NCI-H2196 (cell line): Measurements from ENCODE around the gene SIRT5.

Source experiments
- DNase-seq: peaks from one replicate; lab custom pipeline; 2025; ENCODE audit not compliant: unreplicated experiment; lab: John Stamatoyannopoulos, UW

Gene SIRT5

GRCh38 chr6:13586603-13587542 lies 12.5 kb downstream of the SIRT5 start:
- no peak for DNase-seq

GRCh38 chr6:13589801-13590200 lies 15.4 kb downstream of the SIRT5 start:
- DNase-seq: no peak

GRCh38 chr6:13590574-13591153 lies 16.3 kb downstream of the SIRT5 start:
- DNase-seq: no peak

- DNase-seq: no peak
Observed at GRCh38 chr6:13591205-13591921, 17.0 kb downstream of the SIRT5 start.

- no peak for DNase-seq
Observed at GRCh38 chr6:13593103-13593502, 18.7 kb downstream of the SIRT5 start.

GRCh38 chr6:13593720-13594119 lies 19.3 kb downstream of the SIRT5 start:
- DNase-seq: no peak

GRCh38 chr6:13597073-13597472 lies 22.7 kb downstream of the SIRT5 start:
- DNase-seq: no peak

GRCh38 chr6:13600036-13600435 lies 25.6 kb downstream of the SIRT5 start:
- no peak for DNase-seq

GRCh38 chr6:13604135-13604534 lies 29.7 kb downstream of the SIRT5 start:
- no peak for DNase-seq

- DNase-seq: no peak
Observed at GRCh38 chr6:13604546-13605416, 30.4 kb downstream of the SIRT5 start.

- no peak for DNase-seq
Observed at GRCh38 chr6:13605634-13606033, 31.2 kb downstream of the SIRT5 start.

- no peak for DNase-seq
Observed at GRCh38 chr6:13611715-13612114, 37.3 kb downstream of the SIRT5 start.

GRCh38 chr6:13613029-13613594 lies 38.7 kb downstream of the SIRT5 start:
- DNase-seq: no peak

GRCh38 chr6:13614126-13614925 lies 39.9 kb downstream of the SIRT5 start:
- DNase-seq: no peak

GRCh38 chr6:13614926-13615791 lies 40.8 kb downstream of the SIRT5 start, which contains the start of gene NOL7:
Gene NOL7, plus strand, starts transcription at chr6:13615335. Its CDS starts 24 bp downstream, at chr6:13615359.
- peak; percentile 97 for DNase-seq

- DNase-seq: peak; percentile 49
Observed at GRCh38 chr6:13615792-13616120, 41.4 kb downstream of the SIRT5 start.

- no peak for DNase-seq
Observed at GRCh38 chr6:13617066-13617465, 42.7 kb downstream of the SIRT5 start.

GRCh38 chr6:13624871-13625288 lies 50.5 kb downstream of the SIRT5 start:
- DNase-seq: peak; percentile 28
